HG02678 (cell line): ENCODE measurements around the gene ZNF683.

Experiments
- ATAC-seq: cut with Tn5 transposase; IDR thresholded peaks from one replicate; pipeline ENCODE4 v1.9.1; 2021; ENCODE audit warnings: mild to moderate bottlenecking, moderate library complexity; ENCODE audit not compliant: unreplicated experiment

The ZNF683 gene

DNA sequence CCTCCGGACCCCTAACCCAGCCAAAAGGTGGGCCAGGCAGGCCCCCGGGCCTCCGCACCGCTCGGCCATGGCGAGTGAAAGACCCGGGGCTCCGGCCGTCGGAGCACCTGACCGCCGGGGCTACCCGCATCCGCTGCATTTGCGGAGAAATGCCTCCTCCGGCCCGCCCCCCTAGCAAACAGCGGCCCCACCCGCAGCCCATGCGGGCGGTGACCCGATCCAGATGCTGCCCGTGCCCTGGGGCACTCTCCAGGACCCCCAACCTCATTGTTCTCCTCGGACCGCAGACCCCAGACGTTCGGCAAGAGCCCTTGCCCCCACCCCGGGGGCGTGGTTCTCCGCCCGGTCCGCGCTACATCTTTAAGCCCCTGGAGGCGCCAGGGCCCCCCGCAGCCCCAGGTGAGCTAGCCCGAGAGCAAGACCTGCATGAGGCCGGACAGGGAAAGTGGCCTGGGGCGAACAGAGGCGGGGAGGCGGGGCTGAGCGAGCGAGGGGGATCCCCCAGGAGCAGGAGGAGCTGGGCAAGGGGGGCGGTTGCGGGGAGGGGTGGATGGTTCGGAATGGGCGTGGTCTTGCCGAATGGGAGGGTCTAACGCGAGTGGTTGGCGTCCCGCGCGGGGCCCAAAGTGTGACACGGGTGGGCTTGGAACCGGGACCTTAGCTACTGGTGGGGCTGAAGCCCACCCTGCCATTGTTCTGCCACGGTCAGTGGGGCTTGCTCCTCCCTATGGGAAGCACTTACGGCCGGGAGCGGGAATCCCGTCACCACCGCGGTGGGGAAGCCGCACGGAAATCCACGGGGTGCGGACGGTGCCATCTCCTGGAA lies 12.4 kb downstream of the ZNF683 start:
- ATAC-seq: no peak

DNA sequence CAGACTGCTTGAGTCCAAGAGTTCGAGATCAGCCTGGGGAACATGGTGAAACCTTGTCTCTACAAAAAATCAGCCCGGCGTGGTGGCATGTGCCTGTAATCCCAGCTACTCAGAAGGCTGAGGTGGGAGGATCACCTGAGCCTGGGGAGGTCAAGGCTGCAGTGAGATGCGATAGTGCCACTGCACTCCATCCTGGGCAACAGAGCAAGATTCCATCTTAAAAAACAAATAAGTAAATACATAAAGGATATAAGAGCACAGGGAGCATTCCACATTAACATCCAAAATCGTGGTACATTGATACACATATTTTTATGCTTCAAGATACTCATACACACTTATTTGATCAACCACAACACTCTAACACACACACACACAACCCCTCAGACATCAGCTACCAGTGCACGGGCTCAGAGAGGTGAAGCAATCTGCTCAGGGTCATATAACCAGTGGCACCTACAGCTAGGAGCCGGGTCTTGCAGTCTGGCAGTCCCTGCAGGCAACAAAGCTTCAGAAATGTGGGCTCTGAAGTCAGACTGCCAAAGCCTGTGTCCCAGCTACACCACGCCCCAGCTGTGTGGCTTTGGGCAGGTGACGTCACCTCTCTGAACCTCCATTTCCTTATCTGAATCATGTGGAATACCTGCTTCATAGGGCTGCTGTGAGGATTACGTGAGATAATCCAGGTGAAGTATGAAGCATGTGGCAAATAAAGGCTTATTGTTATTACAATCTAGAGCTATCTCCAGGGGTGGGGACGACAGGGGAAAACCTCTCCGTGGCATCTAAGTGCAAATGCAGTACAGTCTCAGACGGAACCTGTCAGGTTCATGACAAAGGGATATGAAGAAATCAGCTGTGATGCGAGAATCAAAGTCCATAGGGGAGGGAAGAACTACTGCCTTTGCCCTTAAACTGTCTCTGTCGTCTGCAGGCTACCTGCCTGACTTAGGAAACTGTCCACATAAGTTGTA lies 13.9 kb downstream of the ZNF683 start:
- no peak for ATAC-seq

DNA sequence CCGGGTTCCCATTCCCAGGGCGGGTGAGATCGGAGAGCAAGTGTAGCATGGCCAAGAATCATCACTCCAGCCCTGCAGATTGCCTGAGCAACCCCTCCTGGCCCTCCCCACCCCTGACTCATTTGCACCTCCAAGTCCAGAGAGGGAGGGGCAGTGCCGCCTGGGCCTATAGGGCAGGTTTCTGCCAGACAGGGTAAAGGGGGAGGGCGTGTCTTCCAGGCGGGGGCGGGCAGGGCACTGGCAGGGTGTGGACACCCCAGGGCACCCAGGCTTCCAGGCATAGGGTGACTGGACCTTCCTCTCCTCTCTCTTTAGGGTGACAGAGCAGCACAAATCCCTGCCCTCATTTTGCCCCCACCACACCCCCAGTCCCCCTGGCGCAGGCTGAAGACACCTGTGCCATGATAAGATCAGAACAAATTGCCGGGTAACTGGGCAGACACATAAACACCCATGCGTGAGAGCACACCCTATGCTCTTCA lies 15.4 kb downstream of the ZNF683 start:
- ATAC-seq: no peak

DNA sequence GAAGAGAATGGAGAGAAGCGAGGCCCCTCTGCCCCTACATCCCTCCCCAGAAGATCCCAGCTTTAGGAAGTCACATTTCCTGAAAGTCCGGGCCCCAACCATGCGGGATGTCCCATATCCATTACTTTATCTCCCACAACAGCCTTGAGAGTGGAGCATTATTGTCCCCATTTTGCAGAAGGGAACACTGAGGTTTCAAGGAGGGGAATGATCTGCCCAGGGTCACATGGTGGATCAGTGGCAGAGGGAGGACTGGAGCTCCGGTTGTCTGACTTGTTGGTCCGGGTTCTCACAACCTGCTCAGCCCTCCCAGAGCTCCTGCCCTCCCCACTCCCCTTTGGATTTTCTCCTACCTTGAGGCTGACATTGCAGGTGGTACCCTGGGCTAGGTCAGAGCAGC lies 16.4 kb downstream of the ZNF683 start:
- ATAC-seq: no peak

DNA sequence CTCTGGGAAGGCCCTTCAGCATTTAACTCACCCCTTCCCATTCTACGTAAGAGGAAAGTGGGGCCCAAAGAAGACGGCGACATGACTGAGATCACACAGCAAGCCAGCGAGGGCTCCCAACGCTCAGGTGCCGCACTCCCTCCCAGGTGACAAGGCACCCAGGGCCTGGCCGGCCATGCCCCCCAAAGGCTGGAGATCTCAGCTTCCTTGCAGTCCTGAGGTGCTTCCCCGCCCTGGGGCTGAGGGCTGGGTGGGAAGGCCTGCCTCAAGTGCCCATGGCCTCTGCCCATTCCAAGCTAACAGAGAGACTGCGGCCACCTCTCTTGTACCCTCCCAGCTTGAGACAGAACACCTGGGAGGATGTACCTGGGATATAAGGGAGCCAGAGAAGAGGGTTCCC lies 17.6 kb downstream of the ZNF683 start:
- no peak for ATAC-seq

DNA sequence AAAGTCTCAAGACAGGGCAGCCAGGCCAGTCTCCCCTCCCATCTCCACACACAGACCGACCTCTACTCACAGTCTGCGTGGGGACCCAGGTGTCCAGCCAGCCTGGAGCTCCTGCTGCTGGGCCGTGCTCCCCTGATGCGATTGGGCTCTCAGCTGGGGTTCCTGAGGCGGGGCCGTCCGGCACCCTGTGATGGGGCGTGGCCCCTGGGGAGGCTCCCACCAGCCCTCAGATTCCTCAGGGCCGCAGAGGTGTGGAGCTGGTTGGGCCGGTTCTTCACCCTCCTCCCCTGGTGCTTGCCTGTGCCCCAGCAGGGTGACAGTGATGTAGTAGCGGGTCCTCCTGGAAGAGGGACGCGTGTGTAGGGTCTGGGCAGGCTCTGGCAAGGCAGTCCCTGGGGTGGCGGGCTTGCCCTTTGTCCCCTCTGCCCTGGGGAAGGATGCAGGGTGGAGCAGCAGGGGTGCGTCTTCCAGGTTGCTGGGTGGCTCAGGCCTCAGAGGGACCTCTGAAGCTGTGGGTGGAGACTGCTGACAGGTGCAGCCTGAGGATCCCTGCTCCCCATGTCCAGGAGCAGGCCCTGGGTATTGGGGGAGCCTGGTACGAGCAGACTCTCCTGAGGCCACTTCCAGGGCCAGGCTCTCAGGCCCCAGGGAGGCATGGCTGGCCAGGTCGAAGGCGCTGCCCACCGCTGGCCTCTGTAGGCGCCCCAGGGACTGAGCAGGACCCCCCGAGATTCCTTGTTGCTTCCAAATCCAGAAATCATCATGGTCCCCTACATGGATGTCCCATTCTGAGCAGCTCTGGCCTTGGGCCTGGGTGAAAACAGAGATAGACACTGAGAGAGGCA lies 18.4 kb downstream of the ZNF683 start, which contains the start of gene CRYBG2:
Gene CRYBG2, minus strand, starts transcription at position 155 of the 845 bp plus-strand sequence. CDS start 7,473 bp downstream, outside the sequence.
- no peak for ATAC-seq

DNA sequence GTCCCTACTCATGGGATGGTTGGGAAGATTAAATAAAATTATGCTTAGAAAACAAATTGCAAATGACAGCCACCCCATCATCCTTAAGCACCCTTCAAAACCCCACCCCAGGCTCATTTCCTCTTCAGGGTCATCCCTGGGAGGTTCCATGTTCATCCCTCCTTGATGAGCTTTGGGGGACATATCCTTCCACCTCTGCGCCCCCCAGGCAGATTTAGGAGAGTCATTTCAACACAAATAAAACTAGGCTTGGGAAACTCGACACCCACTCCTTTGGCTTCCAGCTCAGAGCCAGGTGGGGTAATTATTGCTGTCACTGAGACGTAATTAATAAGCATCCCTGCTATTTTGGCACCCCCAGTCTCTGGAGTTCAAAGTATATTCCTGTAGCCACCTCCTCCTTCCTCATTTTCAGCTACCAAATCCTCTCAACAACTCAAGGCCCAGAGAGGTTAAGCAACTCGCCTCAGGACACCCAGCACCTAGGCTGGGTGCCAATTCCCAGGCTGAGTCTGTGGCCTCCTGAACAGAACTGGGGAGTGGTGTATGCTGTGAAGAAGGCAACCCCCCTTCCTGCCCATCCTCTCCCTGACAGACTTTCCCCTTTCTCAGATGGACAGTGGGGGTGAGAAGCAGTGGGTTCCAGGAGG lies 19.2 kb downstream of the ZNF683 start:
- no peak for ATAC-seq

DNA sequence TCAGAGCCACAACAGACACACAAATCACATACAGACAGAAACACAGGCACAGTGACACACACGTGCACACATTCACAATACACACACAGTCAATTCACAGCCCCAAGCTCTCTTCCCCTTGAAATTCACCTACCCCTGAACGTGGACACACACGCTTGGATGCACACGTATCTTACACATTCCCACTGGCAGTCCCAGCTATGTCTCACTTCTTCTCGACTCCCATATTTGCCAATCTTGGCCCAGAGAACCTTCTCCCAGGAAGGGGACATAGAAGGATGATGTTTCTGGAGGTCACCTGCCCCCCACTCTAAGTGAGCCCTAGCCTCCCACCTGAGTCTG lies 20.2 kb downstream of the ZNF683 start:
- ATAC-seq: no peak

DNA sequence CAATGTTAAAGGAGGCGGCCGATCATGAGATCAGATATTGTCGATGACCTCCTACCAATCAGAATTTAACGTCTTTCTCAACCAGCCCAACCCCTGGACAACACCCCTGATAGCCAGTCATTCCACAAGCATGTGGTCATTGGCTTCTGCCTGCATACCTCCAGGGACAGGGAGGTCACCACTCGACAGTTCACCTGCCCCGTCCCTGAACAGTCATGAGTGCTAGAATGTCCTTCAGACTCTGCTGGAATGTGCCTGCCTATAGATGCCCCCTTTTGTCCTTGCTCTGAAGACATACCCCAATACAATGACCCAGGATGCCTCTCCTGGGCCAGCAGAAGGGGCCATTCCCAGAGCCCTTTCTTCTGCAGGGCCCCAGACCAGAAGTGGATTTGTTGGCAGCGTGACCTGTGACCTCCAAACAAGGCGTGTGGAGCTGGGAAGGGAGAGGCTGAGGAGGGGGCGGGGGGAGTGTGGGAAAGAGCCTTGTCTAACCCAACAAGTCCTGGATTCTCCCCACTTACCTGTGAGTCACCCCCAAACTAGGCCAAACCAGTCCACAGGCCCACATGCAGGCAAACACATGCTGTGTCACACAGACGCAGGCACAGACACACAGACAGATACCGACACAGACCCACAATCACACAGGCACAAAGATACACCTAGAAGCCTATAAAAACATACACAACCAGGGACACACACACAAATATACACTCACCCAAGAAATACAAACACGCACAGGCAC lies 20.8 kb downstream of the ZNF683 start:
- ATAC-seq: no peak

DNA sequence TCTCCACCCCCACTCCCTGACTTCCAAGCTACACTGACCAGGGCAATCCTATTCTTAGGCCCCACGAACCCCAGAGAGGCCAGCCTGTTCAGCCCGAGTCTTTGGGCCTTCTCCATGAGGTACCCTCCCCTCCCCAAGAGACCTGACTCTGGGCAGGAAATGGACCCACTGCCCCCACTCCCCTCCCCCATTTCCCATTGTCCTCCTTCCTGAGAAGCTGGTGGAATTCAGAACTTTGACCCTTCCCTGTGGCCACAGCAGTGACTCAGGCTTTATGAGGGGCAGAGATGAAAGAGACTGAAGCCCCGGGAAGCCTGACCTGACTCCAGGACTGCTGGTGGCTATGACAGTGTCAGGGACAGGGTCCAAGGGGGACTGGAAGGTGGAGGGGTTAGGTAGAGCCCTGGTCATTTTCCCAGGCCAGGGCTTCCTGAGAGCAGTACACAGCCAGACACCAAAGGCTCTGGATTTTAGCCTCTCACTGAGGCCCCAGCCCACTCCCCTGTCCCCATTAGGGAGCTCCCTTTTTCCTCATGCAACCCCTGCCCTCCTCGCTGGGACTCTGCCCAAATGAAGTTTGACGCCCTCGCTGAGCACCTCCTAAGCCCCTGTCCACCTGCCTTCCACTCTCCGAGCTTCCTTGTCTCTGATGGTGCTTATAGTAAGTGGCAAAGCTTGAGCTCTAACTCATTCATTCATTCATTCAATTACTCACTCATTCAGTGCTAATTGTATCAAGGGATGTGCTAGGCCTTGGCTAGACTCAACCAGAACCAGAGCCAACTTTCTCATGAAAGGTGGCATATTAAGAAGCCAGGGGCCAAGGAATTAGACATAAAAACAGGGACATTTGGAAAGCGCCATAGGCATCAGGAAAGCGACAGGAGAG lies 21.6 kb downstream of the ZNF683 start:
- no peak for ATAC-seq

DNA sequence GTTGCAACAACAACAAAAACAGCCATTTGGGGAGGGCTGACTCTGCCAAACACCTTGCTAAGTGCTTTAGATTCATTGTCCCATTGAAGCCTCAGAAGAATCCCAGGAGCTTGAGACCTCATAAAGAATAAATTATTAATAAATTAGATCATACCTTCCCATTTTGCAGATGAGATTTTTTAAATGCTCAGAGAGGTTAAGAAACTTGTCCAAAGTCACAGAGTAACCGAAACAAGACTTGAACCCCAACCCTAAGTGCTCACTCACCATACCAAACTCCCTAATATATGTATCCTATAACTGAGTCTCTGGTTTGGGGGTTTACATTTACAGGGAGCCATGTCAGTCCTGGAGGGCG lies 22.2 kb downstream of the ZNF683 start:
- no peak for ATAC-seq

DNA sequence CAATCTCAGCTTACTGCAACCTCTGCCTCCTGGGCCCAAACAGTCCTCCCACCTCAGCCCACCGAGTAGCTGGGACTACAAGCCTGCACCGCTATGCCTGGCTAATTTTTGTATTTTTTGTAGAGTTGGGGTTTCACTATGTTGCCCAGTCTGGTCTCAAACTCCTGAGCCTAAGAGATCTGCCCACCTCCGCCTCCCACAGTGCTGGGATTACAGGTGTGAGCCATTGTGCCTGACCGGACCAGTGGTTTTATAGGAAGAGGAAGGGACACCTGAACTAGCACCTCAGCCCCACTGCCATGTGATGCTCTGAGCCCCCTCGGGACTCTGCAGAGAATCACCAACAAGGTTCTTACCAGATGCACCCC lies 22.7 kb downstream of the ZNF683 start:
- ATAC-seq: no peak

DNA sequence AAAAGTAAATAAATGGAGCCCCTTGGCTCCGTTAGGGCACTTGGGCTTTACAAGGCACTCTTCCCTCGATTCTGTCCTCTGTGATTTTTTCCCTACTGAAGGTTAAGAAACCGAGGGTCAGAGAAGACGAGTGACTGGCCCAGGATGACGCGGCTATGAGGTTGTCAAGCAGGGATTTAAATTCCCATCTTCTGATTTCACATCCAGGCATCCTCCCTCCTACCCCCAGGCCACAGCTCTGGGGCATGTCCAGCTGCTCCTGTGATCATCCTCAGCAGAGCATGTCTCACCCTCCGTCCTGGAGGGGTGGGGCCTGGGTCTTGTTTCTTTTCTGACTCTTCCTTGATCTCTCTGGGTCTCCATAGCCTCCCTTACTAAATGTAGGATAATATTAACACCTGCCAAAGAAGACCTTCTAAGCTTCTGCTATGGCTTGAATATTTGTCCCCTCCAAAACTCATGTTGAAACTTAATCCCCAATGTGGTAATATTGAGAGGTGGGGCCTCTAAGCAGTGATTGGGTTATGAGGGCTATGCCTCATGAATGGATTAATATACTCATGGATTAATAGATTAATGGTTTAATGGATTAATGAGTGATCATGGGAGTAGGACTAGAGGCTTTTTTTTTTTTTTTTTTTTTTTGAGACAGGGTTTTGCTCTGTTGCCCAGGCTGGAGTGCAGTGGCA lies 23.2 kb downstream of the ZNF683 start:
- no peak for ATAC-seq

DNA sequence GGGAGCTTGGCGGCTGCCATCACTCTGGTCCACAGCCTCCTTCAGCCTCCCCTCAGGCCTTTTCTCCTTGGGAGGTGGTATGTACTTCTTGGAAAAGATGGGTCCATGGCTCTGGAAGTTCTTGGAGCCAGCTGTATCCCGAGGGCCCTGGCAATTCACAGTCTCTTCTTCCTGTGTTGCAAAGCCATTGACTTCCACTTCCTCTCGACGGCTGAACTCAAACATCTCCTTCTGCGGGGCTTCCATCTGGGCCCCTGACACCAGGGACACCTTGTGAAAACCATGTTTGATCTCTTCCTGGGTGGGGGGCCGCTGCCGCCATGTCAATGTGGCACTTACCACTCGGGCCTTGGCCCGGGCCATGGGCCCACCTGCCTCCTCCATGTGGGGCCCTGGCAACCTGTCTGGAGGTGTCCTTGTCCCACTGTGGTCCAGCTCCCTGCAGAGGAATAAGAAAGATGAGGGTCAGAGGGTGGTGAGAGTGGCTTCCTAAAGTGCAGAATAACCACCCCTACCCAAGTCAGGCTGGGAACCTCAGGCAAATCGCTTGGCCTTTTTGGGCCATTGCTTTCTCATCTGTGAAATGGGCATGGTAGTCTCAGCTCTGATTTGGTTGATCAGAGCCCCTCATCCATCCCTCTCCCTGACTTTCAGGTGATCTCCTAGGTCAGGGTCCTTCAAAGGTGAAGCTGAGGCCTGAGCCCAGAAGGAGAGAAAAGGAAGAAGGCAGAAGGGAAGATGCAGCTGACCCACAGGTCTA lies 26.1 kb downstream of the ZNF683 start:
- no peak for ATAC-seq

DNA sequence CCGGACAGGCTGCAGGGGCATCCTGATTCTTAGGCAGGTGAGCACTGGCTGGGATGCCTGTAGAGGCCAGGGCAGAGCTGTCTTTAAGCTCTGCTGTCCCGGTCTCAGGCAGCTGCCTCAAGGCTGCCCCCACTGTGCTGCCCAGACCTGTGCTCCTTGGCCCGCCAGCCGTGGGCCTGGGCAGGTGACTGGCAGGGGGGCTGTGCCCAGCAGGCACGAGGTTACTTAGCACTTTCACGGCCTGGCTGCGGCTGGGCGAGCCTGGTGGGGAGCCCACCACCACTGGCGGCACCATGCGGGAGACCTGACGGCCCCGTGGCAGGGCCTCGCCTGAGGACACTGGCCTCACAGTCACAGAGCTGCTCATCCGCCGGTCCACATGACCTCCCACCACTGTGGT lies 26.8 kb downstream of the ZNF683 start:
- no peak for ATAC-seq

DNA sequence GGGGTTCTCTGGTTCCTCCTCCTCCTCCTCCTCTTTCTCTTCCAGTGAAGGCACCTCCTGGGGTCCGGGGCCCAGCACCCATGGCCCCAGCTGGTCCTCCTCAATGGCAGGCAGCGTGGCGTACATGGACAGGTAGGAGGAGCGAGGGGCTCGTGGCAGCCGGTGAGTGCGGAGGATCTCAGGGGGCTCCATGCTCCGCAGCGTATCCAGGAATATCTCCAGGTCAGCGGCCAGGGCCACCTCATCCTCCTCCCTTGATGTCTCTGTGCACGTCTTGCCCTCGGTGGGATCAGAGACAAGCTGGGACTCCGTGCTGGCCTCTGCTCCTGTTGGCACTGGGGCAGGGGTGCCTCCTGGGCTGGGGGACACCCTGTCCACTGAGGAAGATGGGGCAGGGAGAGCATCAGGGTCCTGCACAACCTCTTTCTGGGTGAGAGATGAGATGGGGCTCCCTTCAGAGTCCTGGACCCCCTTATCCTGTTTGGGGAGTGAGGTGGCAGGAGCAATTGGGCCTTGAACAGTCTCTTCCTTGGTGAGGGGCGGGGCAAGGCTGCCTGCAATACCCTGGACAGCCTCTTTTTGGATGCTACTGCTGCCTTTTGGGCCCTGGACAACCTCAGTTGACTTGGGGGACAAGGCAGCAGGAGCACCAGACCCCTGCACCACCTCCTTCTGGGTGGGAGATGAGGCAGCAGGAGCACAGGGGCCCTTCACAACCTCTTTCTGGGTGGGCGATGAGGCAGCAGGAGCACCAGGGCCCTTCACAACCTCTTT lies 28.2 kb downstream of the ZNF683 start:
- no peak for ATAC-seq

DNA sequence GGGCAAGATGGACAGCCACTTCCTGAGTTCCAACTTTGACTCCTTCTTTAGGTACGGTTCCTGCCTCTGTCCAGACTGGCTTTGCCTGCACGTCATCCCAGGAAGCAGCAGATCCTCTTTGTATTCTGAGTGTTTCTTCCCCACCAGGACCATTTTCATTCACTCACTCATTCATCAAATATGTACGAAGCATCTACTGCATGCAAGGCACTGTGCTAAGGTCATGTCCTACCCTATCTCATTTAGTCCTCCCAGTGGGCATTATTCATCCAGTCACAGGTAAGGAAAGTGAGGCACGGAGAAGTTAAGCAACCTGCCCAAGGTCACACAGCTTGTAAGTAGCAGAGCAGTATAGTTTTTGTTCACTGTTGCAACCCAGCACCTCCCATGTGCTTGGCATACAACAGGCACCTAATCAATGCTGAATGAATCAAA lies 32.5 kb downstream of the ZNF683 start:
- ATAC-seq: no peak
